SK-N-SH (cell line): ENCODE results near the gene KCNK15. TPM values are rescaled to one million over a fixed set of nuclear protein-coding genes. Genes with fewer than 3 reads are reported as not detected.

Source experiments
- CTCF ChIA-PET: fragments of 300-600, 350-600 bp; formaldehyde crosslinking; extraction: SDS; loops from one replicate; lab custom pipeline; 2021; lab: Yijun Ruan, JAX
- POLR2A ChIA-PET: fragments of 350-600 bp; sonication (Branson Sonifier 250); formaldehyde crosslinking; extraction: SDS; loops from one replicate; lab custom pipeline; 2020; ENCODE audit warnings: antibody characterized with exemption, inconsistent platforms; lab: Yijun Ruan, JAX
- DNase-seq: peaks from one replicate; pipeline ENCODE4 v3.0.0; 2012
- H2AFZ ChIP-seq: fragments of 200-600 bp; sonication (generic); 2 replicates; pipeline ENCODE4 v1.8.1; 2016; ENCODE audit warnings: antibody characterized with exemption, mild to moderate bottlenecking, low read depth
- H3F3A ChIP-seq: fragments of 200-600 bp; sonication (generic); replicated peaks from 2 replicates; pipeline ENCODE3; 2016; ENCODE audit warnings: antibody characterized with exemption, mild to moderate bottlenecking; ENCODE audit not compliant: insufficient read depth
- H3K27ac ChIP-seq, 2 experiments: fragments of 200-500 bp in 1 of 2; fragments of 200-600 bp in 1 of 2; sonication (Bioruptor generic) in 1 of 2; sonication (generic), shearing (Covaris generic) in 1 of 2; 2 replicates each; pipeline versions ENCODE4 v1.5.1 to v1.6.1; 2014 to 2016; ENCODE audit warnings: low read depth in 2 of 2, inconsistent platforms in 1 of 2, low read length in 1 of 2, mild to moderate bottlenecking in 1 of 2, mixed read lengths in 1 of 2
- H3K27me3 ChIP-seq: fragments of 200-600 bp; sonication (generic), shearing (Covaris generic); 2 replicates; pipeline ENCODE4 v1.6.1; 2016; ENCODE audit warnings: mixed run types; ENCODE audit not compliant: insufficient read depth
- H3K36me3 ChIP-seq, 2 experiments: fragments of 200-500 bp in 1 of 2; fragments of 200-600 bp in 1 of 2; sonication (Bioruptor generic) in 1 of 2; sonication (generic) in 1 of 2; replicated peaks in 1 of 2; 2 replicates each; pipeline versions ENCODE3 to v1.5.1; 2014 to 2016; ENCODE audit warnings: low read length in 1 of 2, mild to moderate bottlenecking in 1 of 2; ENCODE audit not compliant: insufficient read depth in 2 of 2, control insufficient read depth in 1 of 2
- H3K4me1 ChIP-seq, 2 experiments: fragments of 200-500 bp in 1 of 2; fragments of 200-600 bp in 1 of 2; sonication (Bioruptor generic) in 1 of 2; sonication (generic), shearing (Covaris generic) in 1 of 2; 2 replicates each; pipeline versions ENCODE4 v1.5.1 to v1.6.1; 2014 to 2016; ENCODE audit warnings: low read depth in 1 of 2, low read length in 1 of 2, mixed run types in 1 of 2; ENCODE audit not compliant: insufficient read depth in 2 of 2, control insufficient read depth in 1 of 2
- H3K4me2 ChIP-seq: fragments of 200-600 bp; sonication (generic), shearing (Covaris generic); 2 replicates; pipeline ENCODE4 v1.6.1; 2017; ENCODE audit warnings: mixed run types
- H3K4me3 ChIP-seq, 2 experiments: fragments of 200-500 bp in 1 of 2; fragments of 200-600 bp in 1 of 2; sonication (Bioruptor generic) in 1 of 2; sonication (generic), shearing (Covaris generic) in 1 of 2; 2 replicates each; pipeline versions ENCODE4 v1.5.1 to v1.8.1; 2014 to 2016; ENCODE audit warnings: low read depth in 2 of 2, inconsistent platforms in 1 of 2, low read length in 1 of 2, mild to moderate bottlenecking in 1 of 2, mixed read lengths in 1 of 2, moderate library complexity in 1 of 2
- H3K79me2 ChIP-seq: fragments of 200-600 bp; sonication (generic); 2 replicates; pipeline ENCODE4 v1.8.1; 2017; ENCODE audit warnings: mild to moderate bottlenecking; ENCODE audit not compliant: insufficient read depth
- H3K9ac ChIP-seq: fragments of 200-600 bp; sonication (generic); 2 replicates; pipeline ENCODE4 v1.6.1; 2017; ENCODE audit warnings: mixed run types
- H3K9me2 ChIP-seq: fragments of 200-600 bp; sonication (generic); 2 replicates; pipeline ENCODE4 v1.6.1; 2017; ENCODE audit warnings: mixed run types
- H3K9me3 ChIP-seq: fragments of 200-600 bp; sonication (generic); 2 replicates; pipeline ENCODE4 v1.6.1; 2017; ENCODE audit warnings: mixed run types, mild to moderate bottlenecking, moderate library complexity
- H4K20me1 ChIP-seq: fragments of 200-600 bp; sonication (generic); 2 replicates; pipeline ENCODE4 v1.6.1; 2017; ENCODE audit warnings: mild to moderate bottlenecking, mixed run types; ENCODE audit not compliant: insufficient read depth
- CHD2 ChIP-seq: fragments of 150-350 bp; IDR thresholded peaks from 2 replicates; pipeline ENCODE4 v1.6.1; 2018; ENCODE audit warnings: low read length; ENCODE audit not compliant: partially characterized antibody
- ELF1 ChIP-seq: IDR thresholded peaks from 2 replicates; pipeline ENCODE4 v1.4.0; 2012
- FOXM1 ChIP-seq: IDR thresholded peaks from 2 replicates; pipeline ENCODE4 v1.4.0; 2012; ENCODE audit warnings: low read depth, mild to moderate bottlenecking
- GABPA ChIP-seq: IDR thresholded peaks from 2 replicates; pipeline ENCODE4 v1.4.0; 2012; ENCODE audit warnings: low read depth, mild to moderate bottlenecking
- GATA2 ChIP-seq: sonication (generic); formaldehyde crosslinking; IDR thresholded peaks from 2 replicates; pipeline ENCODE4 v1.5.0; 2020; ENCODE audit warnings: mild to moderate bottlenecking, missing genetic modification reagents
- JUND ChIP-seq: IDR thresholded peaks from 2 replicates; pipeline ENCODE4 v1.4.0; 2012
- MXI1 ChIP-seq: IDR thresholded peaks from 2 replicates; pipeline ENCODE4 v1.6.1; 2012; ENCODE audit warnings: mild to moderate bottlenecking, low read depth, low read length, improper control_type of control experiment
- NRF1 ChIP-seq: IDR thresholded peaks from 2 replicates; pipeline ENCODE4 v1.6.1; 2012; ENCODE audit warnings: low read depth, mild to moderate bottlenecking, low read length
- POLR2AphosphoS5 ChIP-seq: IDR thresholded peaks from 2 replicates; pipeline ENCODE4 v1.6.1; 2012; ENCODE audit warnings: low read depth, low read length
- RAD21 ChIP-seq: IDR thresholded peaks from 2 replicates; pipeline ENCODE4 v1.6.1; 2012; ENCODE audit warnings: mild to moderate bottlenecking, low read length
- RCOR1 ChIP-seq: fragments of 150-350 bp; IDR thresholded peaks from 2 replicates; pipeline ENCODE4 v1.6.1; 2017; ENCODE audit warnings: antibody characterized with exemption, low read length
- RFX5 ChIP-seq: IDR thresholded peaks from 2 replicates; pipeline ENCODE4 v1.6.1; 2012; ENCODE audit warnings: mild to moderate bottlenecking, improper control_type of control experiment, low read length
- RXRA ChIP-seq: IDR thresholded peaks from 2 replicates; pipeline ENCODE4 v1.4.0; 2012; ENCODE audit warnings: low read depth, mild to moderate bottlenecking, borderline replicate concordance
- SIN3A ChIP-seq: IDR thresholded peaks from 2 replicates; pipeline ENCODE4 v1.6.1; 2012; ENCODE audit warnings: low read depth, mild to moderate bottlenecking, low read length, moderate library complexity, borderline replicate concordance
- SMC3 ChIP-seq: IDR thresholded peaks from 2 replicates; pipeline ENCODE4 v1.6.1; 2012; ENCODE audit warnings: low read depth, low read length, improper control_type of control experiment
- YY1 ChIP-seq: IDR thresholded peaks from 2 replicates; pipeline ENCODE4 v1.4.0; 2012; ENCODE audit warnings: low read depth, mild to moderate bottlenecking
- whole genome bisulfite sequencing: methylation state at CpG from one replicate; pipeline ENCODE4 v1.1.6; 2017; ENCODE audit warnings: low lambda C conversion rate; 5-methylcytosine and 5-hydroxymethylcytosine counted together
- polyA plus RNA-seq, 3 experiments: library from polyadenylated mRNA; depleted of rRNA; stranded (reverse); fragments of >200 nt; gene quantifications; 2 replicates each; pipeline ENCODE4 v1.2.3, GENCODE V29; 2012
- TF ChIP-seq, protein P1 (sequence below): fragments of 200-600 bp; sonication (generic); IDR thresholded peaks from 2 replicates; pipeline ENCODE4 v1.6.1; 2017; ENCODE audit warnings: antibody characterized with exemption, mild to moderate bottlenecking, moderate library complexity
- TF ChIP-seq, protein P2 (sequence below): IDR thresholded peaks from 2 replicates; pipeline ENCODE4 v1.4.0; 2012; ENCODE audit warnings: low read depth, borderline replicate concordance
- TF ChIP-seq, protein P3 (sequence below): fragments of 150-350 bp; IDR thresholded peaks from 2 replicates; pipeline ENCODE4 v1.6.1; 2017; ENCODE audit warnings: antibody characterized with exemption, low read length, low read depth, borderline replicate concordance
- TF ChIP-seq, protein P4 (sequence below): IDR thresholded peaks from 2 replicates; pipeline ENCODE4; 2012

Gene KCNK15
- polyA plus RNA-seq, 1 of the 3 experiments (the other 2 are of a cell fraction) = 0.02 TPM

DNA sequence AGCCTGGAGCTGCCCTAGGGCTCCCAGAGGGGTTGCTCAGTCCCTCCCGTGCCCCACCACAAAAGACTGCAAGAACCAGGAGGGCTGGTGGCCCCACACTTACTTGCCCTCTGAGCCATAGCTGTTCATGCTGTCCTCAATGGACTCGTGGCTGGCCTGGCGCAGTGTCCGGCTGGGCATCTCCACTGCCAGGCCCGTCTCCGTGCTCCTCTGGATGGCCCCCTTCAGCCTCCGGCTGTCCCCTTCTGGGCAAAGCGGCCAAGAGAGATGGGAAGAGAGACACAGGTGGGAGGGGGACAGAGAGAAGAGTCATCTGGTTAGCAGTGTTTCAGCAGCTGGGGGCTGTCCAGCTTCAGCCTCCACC is 25.5 kb downstream of the KCNK15 start (continued):
- TF ChIP-seq, protein P1, sequence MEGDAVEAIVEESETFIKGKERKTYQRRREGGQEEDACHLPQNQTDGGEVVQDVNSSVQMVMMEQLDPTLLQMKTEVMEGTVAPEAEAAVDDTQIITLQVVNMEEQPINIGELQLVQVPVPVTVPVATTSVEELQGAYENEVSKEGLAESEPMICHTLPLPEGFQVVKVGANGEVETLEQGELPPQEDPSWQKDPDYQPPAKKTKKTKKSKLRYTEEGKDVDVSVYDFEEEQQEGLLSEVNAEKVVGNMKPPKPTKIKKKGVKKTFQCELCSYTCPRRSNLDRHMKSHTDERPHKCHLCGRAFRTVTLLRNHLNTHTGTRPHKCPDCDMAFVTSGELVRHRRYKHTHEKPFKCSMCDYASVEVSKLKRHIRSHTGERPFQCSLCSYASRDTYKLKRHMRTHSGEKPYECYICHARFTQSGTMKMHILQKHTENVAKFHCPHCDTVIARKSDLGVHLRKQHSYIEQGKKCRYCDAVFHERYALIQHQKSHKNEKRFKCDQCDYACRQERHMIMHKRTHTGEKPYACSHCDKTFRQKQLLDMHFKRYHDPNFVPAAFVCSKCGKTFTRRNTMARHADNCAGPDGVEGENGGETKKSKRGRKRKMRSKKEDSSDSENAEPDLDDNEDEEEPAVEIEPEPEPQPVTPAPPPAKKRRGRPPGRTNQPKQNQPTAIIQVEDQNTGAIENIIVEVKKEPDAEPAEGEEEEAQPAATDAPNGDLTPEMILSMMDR = no peak

DNA sequence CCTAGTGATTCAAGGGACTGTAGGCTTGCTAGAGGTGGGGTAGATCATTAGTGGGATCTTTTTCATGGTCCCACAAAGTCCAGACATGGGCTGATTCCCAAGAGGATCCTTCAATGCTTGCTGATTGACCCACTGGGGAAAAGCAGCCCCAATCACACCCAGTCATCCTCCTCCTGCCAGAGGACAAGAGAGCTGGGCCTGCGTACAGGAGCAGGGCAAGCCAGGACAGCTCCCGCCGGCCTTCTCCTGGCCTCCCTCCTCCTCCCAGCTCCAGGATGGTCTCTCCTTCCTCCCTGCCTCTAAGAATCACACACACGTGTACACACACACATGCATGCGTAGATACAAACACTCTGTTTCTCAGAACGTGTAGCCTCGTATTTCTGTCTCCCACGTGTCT is 27.0 kb downstream of the KCNK15 start:
- ChIA-PET CTCF (interaction anchor here (1.8 kb wide), 1 partner anchor 13 kb away, joined by 5 read pairs; no protein-coding TSS in a partner anchor), POLR2A (no interaction called here)
- WGBS = 42% methylated on average over 8 of the region's 8 CpGs
- Histone ChIP-seq H3K27ac (no peak overlapping the region; a peak in 1 of 4 replicates), H2AFZ (no peak overlapping the region), H3K9ac (no peak overlapping the region), H3K4me3 (no peak overlapping the region), H4K20me1 (no peaks in the 10 kb centered on the region), H3K4me1 (peaks cover 0 to 19% of the 10 kb centered on the region in 2 experiments; a peak in 1 of 4 replicates), H3K9me2 (no peaks in the 10 kb centered on the region), H3K36me3 (no peaks in the 10 kb centered on the region), H3K4me2 (no peak overlapping the region), H3K79me2 (no peaks in the 10 kb centered on the region), H3K9me3 (no peaks in the 10 kb centered on the region), H3F3A (no peaks in the 10 kb centered on the region), H3K27me3 (peaks cover 15% of the 10 kb centered on the region; the same call in 1 of the 2 replicates)
- no peak for DNase-seq
- TF ChIP-seq CHD2 (no peak), GABPA (no peak), GATA2 (CRISPR knock-in tag) (no peak), RCOR1 (no peak)

DNA sequence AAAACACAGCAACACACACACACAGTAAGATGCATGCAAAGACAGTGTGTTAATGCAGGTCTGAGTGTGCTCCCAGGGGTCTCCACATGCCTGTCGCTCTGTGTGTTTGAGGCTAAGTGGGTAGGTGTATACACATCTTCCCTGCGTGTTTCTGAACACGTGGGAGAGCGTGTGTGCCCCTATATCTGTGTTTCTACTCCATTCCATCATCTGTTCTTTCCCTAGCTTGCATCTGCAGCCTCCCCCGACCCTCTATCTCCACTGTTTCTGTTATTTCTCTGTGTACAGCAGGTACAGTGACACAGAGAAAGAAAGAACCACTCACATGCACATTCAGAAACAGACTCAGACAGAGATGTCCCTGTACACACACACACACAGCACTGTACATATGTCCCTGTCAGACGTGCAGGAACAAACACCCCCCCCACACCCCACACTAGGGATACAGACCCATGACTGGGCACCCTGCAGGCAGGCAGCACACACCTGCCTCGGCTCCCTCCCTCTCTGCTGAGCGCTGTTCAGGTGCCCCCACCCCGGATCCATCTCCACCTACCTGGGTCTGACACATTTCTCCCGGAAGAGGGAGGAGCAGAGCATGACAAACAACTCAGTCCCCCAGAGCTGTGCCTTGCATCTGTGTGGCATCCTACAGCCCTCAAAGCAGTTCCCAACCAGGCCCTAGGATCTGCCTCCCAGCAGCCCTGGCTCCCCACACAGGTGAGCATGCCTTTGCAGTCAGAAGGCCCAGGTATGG is 27.6 kb downstream of the KCNK15 start:
- CTCF ChIA-PET = interaction anchor here (1.8 kb wide), 1 partner anchor 12 kb away, joined by 5 read pairs; no protein-coding TSS in a partner anchor
- WGBS = 29% methylated on average over 10 of the region's 10 CpGs

More for the DNA sequence above, 27.6 kb downstream of the KCNK15 start:
- H3K9me3 ChIP-seq = no peaks in the 10 kb centered on the region
- H3K9me2 ChIP-seq = no peaks in the 10 kb centered on the region
- TF ChIP-seq, protein P2, sequence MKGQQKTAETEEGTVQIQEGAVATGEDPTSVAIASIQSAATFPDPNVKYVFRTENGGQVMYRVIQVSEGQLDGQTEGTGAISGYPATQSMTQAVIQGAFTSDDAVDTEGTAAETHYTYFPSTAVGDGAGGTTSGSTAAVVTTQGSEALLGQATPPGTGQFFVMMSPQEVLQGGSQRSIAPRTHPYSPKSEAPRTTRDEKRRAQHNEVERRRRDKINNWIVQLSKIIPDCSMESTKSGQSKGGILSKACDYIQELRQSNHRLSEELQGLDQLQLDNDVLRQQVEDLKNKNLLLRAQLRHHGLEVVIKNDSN = no peak
- TF ChIP-seq SIN3A (no peak), ELF1 (no peak), MXI1 (no peak), SMC3 (no peak), NRF1 (no peak), FOXM1 (no peak), RXRA (no peak), YY1 (no peak), JUND (no peak), RAD21 (no peak), POLR2AphosphoS5 (no peak), RFX5 (no peak), CHD2 (no peak)
- TF ChIP-seq, protein P3, sequence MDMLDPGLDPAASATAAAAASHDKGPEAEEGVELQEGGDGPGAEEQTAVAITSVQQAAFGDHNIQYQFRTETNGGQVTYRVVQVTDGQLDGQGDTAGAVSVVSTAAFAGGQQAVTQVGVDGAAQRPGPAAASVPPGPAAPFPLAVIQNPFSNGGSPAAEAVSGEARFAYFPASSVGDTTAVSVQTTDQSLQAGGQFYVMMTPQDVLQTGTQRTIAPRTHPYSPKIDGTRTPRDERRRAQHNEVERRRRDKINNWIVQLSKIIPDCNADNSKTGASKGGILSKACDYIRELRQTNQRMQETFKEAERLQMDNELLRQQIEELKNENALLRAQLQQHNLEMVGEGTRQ = no peak
- TF ChIP-seq, protein P4, sequence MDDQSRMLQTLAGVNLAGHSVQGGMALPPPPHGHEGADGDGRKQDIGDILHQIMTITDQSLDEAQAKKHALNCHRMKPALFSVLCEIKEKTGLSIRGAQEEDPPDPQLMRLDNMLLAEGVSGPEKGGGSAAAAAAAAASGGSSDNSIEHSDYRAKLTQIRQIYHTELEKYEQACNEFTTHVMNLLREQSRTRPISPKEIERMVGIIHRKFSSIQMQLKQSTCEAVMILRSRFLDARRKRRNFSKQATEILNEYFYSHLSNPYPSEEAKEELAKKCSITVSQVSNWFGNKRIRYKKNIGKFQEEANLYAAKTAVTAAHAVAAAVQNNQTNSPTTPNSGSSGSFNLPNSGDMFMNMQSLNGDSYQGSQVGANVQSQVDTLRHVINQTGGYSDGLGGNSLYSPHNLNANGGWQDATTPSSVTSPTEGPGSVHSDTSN = no peak
- POLR2A ChIA-PET = no interaction called here
- no peak overlapping the region for H2AFZ ChIP-seq
- H3K79me2 ChIP-seq = no peaks in the 10 kb centered on the region
- H3K27ac ChIP-seq = no peak overlapping the region; a peak in 1 of 4 replicates
- H3K4me3 ChIP-seq = no peak overlapping the region
- no peak overlapping the region for H3K4me2 ChIP-seq
- no peaks in the 10 kb centered on the region for H3F3A ChIP-seq
- no peaks in the 10 kb centered on the region for H4K20me1 ChIP-seq
- no peaks in the 10 kb centered on the region for H3K36me3 ChIP-seq
- H3K9ac ChIP-seq = no peak overlapping the region
- H3K4me1 ChIP-seq = peaks cover 0 to 23% of the 10 kb centered on the region in 2 experiments; a peak in 1 of 4 replicates
- DNase-seq = no peak
- peaks cover 11% of the 10 kb centered on the region; the same call in 1 of the 2 replicates for H3K27me3 ChIP-seq
